Left hindlimb (tissue), 1 donor: Measurements from ENCODE around the gene TAF1L.

Source experiments
- DNase-seq: peaks from one replicate; pipeline ENCODE4 v3.0.0-alpha.2; 2018

Gene TAF1L

DNA sequence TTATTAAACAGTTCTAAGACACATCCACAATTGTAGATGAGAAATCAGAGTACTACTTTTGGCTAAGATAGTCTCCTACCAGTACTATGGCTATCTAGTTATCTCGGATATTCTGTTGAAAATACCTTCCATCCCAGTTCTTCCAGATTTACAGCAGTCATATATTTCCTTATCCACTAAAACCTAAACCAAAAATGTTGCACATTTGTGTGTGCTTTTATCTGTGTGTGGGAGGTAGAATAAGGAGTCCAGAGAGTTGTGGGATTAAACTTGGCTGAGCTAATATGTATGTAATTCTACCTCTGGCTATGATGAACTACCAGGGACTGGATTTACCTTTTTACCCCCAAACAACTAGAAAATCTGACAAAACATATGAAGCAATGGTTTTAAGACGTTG is 45.0 kb downstream of the TAF1L start:
- DNase-seq: no peak

DNA sequence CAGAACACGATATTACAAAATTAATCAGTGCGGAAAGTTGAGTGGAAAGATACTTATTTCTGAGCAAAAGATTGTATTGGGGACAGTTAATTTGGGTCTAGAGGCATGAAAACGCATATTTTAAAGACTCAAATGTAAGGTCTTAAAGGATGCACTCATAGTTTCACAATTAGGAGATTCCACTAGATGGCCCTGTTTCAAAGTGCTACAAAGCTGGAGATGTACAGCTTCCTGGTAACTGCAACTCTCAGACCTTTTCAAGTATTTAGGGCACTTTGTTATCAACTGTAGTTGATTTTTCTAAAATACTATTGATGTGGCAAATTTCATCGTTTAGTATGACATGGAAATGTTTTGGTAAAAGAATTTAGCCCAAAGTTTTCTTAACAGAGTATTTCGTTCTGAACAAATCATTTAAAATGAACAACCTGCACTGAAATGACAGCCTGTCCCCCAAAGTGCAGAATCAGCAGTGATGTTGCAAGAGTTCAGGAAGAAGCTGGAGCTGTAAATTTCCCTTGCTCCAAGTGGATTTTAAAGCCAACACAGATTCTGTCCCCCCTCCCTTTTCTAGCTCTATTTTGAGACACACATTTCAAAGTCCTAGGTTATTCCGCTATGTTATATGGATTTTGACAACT is 46.3 kb downstream of the TAF1L start:
- no peak for DNase-seq

DNA sequence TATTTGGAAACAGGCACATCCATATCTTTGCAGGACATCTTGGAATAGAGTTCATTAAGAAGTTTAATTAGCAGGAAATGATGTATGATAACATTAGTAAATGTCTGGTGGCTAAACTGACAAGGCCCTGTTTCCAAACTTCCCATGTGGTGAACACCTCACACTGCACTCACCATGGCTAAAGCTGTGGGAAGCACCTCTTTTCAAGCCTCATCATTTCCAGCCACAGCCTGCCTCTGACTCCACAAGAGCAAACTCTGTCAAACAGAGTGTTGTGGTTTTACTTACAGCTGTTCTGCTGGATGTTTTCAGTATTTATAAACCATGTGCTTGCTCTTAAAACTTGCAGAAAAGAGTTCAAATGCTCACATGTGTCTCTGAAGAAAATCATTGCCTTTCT is 47.6 kb downstream of the TAF1L start:
- DNase-seq: no peak

DNA sequence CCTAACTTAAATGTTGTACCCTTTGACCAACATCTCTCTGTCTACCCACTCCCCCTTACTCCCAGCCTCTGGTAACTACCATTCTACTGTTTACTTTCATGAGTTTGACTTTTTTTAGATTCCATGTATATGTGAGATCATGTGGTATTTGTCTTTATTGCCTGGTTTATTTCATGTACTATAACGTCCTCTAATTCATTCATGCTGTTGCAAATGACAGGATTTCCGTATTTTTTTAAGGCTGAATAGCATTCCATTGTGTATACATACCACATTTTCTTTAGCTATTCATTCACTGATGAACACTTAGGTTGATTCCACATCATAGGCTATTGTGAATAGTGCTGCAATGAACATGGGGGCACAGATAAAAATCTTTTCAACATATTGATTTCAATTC is 50.7 kb downstream of the TAF1L start:
- no peak for DNase-seq

DNA sequence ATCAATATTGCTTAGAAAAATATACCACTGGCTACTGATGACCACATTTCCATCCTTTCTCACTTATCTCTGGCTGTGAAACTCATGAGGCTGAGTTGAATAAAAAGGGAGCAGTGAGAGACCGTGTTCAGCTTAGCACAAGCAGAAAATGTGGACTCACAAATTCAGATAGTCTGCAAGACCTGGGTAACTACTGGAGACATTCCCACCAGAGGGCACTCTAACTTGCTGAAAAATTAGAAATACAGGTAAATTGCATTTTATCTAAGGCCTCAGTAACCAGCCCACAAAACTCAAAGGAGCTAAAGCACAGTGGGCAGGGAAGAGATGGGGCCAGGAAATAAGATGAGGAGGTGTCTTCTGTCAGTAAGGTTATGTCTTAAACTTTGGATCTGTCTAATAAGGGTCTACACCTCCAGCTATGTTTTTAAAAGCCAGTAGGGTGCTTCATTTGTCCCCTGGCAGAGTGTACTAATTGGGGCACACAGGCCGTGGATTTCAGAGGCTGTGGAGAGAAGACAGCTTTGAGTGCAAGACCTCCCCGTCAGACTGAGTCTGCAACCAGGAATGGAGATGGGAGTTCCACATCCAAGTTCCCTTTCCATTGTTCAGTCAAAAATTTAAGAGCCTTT is 53.8 kb downstream of the TAF1L start:
- DNase-seq: peak; percentile 39

DNA sequence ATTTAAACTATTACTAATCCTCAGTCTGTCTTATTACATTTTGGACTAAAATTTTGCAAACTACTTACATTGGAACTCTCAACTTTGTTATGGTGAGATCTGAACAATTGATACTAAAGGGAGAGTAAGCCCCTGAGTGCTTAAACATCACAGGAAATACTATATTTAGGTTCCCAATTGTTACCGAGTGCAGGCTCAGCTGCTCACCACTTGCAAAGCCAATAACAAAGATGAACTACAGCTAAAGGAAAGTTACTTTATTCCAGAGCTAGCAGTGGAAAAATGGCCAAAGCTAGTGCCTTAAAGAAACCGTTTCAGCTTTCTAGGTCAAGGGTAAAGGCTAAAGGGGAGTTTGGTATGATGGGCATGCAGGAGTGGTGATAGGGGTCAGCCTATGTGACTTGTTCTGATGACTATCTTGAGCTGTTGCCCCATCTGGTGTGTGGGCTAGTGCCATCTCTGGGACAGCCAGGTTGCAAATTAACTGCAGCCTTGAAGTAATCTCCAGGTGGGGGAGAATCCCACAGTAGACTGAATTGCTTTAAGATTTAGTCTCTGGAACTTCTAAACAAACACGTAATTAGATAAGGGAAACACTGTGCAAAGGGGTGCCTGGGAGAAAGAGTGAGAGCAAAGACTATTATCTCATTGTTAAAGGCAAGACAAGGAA is 54.7 kb downstream of the TAF1L start:
- DNase-seq: no peak

DNA sequence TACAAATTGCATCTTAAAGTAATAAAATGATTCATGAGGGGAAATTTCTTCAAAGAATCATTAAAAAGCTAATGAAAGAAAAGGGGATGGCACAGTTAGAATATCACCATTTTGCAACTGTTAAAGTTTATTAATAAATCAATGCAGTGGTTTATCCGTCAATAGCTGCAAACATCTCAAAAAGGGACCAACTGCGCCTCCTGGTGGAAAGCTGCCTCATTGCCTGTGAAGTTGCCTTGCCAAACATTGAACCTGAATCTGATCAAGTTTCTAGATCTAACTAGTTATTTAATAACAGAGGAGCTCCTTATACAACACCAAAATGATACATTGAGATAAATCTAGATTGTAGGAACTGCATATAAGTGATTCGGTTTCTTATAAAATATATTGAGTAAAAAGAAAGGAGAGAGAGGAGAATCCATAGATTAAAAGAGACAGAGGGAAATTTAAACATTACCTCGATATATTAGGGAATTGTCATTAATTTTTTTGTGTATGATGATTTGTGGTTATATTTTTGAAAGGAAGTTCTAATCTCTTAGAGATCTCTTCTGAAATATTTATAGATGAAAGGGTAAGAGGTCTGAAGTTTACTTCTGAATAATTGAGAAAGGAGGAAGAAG is 55.6 kb downstream of the TAF1L start:
- DNase-seq: peak; percentile 45
